K562 (cell line): ENCODE measurements around the gene CBX4. TPM values are rescaled to one million over a fixed set of nuclear protein-coding genes. Genes with fewer than 3 reads are reported as not detected.

Experiments used
- GTF2A2 ChIP-seq: IDR thresholded peaks from 2 replicates; pipeline ENCODE4 v1.6.1; 2016; ENCODE audit warnings: mild to moderate bottlenecking, missing genetic modification characterization, missing compliant biosample characterization
- KDM5B ChIP-seq: fragments of 200-600 bp; sonication (generic); IDR thresholded peaks from 2 replicates; pipeline ENCODE4 v1.6.1; 2012; ENCODE audit warnings: low read depth, mild to moderate bottlenecking, moderate library complexity, low read length, control low read depth, inconsistent platforms; ENCODE audit not compliant: insufficient replicate concordance
- LCOR ChIP-seq: sonication (generic); formaldehyde crosslinking; IDR thresholded peaks from 2 replicates; pipeline ENCODE4 v1.8.0; 2022; ENCODE audit warnings: mild to moderate bottlenecking, missing genetic modification reagents
- MIER1 ChIP-seq: fragments of 450-650 bp; IDR thresholded peaks from 2 replicates; pipeline ENCODE4 v1.6.1; 2016; ENCODE audit warnings: antibody characterized with exemption, mild to moderate bottlenecking, low read depth
- PML ChIP-seq: IDR thresholded peaks from 2 replicates; pipeline ENCODE4 v1.6.1; 2012; ENCODE audit warnings: low read length, inconsistent platforms
- TCF7 ChIP-seq: sonication (generic); IDR thresholded peaks from 2 replicates; pipeline ENCODE4 v1.6.1; 2016; ENCODE audit warnings: antibody characterized with exemption, borderline replicate concordance
- U2AF1 ChIP-seq: fragments of 200-400 bp; formaldehyde crosslinking; optimal IDR thresholded peaks from 2 replicates; pipeline ENCODE3; 2017; ENCODE audit warnings: mild to moderate bottlenecking, low read depth, low read length, moderate library complexity
- ZFX ChIP-seq: sonication (generic); formaldehyde crosslinking; IDR thresholded peaks from 2 replicates; pipeline ENCODE4 v1.8.0; 2022; ENCODE audit warnings: mild to moderate bottlenecking, missing genetic modification reagents, moderate library complexity
- ZNF217 ChIP-seq: sonication (generic); formaldehyde crosslinking; IDR thresholded peaks from 2 replicates; pipeline ENCODE4 v1.8.0; 2022; ENCODE audit warnings: mild to moderate bottlenecking, missing genetic modification reagents
- ZNF3 ChIP-seq: fragments of 250-450 bp; sonication (Bioruptor Pico); IDR thresholded peaks from 2 replicates; pipeline ENCODE4 v1.5.0; 2021; ENCODE audit warnings: mild to moderate bottlenecking, moderate library complexity
- polyA plus RNA-seq, 8 experiments: library from polyadenylated mRNA; depleted of rRNA in 4 of 8; stranded (reverse) in 5 of 8; unstranded in 3 of 8; fragments of >200 nt; fragmentation: Nextera tagmentation in 2 of 8; fragmentation: Illumina TruSeq in 1 of 8; extraction: Ambion mirVana in 2 of 8; extraction: Trizol in 1 of 8; gene quantifications; 2 replicates each; pipeline versions ENCODE4 v1.2.1 to v1.2.3, GENCODE V29; 2011 to 2014; ENCODE audit warnings: inconsistent platforms in 1 of 8, missing spikeins in 1 of 8
- total RNA-seq, 7 experiments: library from RNA; depleted of rRNA in 6 of 7; stranded (reverse); fragments of >200 nt in 6 of 7; fragmentation: Illumina TruSeq in 2 of 7; extraction: Trizol in 2 of 7; gene quantifications; 2 replicates each; pipeline versions ENCODE4 v1.2.1 to v1.2.3, GENCODE V29; 2011 to 2021; ENCODE audit warnings: low replicate concordance in 1 of 7
- TF ChIP-seq, protein P1 (sequence below): fragments of 200-800 bp; sonication (Bioruptor generic); IDR thresholded peaks from 2 replicates; pipeline ENCODE4 v1.6.1; 2016; ENCODE audit warnings: missing genetic modification characterization, missing compliant biosample characterization
- TF ChIP-seq, protein P2 (sequence below): fragments of 450-650 bp; formaldehyde crosslinking; IDR thresholded peaks from 2 replicates; pipeline ENCODE4 v1.4.0; 2020; ENCODE audit warnings: mild to moderate bottlenecking, moderate library complexity
- TF ChIP-seq, protein P3 (sequence below): IDR thresholded peaks from 2 replicates; pipeline ENCODE4 v1.6.1; 2014; ENCODE audit warnings: antibody characterized with exemption
- TF ChIP-seq, protein P4 (sequence below): fragments of 450-650 bp; formaldehyde crosslinking; IDR thresholded peaks from 2 replicates; pipeline ENCODE4 v1.4.0; 2022; ENCODE audit warnings: missing genetic modification characterization
- TF ChIP-seq, protein P5 (sequence below): sonication (generic); formaldehyde crosslinking; IDR thresholded peaks from 2 replicates; pipeline ENCODE4 v1.8.0; 2022; ENCODE audit warnings: mild to moderate bottlenecking, missing genetic modification reagents

Gene CBX4
- total and polyA plus RNA-seq, 9 of the 15 experiments (the other 6 are each of a cell fraction or from before 2014, with no cell fraction given), result 0.98 to 50.5 (median 10.0) TPM

DNA sequence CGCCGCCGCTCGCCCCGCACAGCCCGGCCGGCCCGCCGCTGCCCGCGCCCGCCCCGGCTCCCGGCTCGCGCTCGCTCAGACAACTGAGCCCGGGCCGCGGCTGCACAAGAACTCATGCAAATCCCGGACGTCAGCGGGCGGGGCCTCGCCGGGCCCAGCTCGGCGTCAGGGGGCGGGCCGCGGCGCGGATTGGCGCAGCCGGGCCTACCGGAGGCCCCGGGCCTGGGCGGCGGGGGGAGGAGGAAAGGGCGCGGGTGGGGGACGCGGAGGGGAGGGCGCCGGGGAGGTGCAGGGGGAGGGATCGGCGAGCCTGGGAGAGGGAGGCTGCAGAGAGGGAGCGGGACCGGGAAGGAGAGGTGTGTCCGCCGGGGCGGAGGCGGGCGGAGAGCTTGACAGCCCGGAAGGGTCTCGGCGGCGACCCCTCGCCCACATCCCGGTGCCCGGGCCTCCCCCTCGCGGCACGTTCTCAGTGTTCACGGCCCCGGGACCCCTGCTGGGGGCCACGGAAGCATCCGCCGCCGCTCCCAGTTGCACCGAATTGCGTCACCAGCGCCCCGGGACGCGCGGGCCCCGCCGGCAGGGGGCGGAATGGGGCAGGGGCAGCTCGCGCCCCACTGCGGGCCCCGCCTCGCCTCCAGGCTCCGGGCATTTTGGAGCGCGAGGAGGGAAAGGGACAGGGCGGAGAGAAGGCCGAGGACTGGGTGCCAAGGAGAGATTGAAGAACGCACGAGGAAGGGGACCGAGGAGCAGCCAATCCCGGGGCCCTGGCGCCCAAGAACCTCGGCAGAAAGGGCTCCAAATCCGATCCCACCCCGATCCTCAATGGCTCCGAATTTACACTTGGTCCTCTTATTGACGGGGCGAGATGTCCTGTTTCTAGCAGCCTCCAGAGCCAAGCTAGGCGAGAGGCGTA, at the start of gene CBX4 (continued):
- TF ChIP-seq, protein P1, sequence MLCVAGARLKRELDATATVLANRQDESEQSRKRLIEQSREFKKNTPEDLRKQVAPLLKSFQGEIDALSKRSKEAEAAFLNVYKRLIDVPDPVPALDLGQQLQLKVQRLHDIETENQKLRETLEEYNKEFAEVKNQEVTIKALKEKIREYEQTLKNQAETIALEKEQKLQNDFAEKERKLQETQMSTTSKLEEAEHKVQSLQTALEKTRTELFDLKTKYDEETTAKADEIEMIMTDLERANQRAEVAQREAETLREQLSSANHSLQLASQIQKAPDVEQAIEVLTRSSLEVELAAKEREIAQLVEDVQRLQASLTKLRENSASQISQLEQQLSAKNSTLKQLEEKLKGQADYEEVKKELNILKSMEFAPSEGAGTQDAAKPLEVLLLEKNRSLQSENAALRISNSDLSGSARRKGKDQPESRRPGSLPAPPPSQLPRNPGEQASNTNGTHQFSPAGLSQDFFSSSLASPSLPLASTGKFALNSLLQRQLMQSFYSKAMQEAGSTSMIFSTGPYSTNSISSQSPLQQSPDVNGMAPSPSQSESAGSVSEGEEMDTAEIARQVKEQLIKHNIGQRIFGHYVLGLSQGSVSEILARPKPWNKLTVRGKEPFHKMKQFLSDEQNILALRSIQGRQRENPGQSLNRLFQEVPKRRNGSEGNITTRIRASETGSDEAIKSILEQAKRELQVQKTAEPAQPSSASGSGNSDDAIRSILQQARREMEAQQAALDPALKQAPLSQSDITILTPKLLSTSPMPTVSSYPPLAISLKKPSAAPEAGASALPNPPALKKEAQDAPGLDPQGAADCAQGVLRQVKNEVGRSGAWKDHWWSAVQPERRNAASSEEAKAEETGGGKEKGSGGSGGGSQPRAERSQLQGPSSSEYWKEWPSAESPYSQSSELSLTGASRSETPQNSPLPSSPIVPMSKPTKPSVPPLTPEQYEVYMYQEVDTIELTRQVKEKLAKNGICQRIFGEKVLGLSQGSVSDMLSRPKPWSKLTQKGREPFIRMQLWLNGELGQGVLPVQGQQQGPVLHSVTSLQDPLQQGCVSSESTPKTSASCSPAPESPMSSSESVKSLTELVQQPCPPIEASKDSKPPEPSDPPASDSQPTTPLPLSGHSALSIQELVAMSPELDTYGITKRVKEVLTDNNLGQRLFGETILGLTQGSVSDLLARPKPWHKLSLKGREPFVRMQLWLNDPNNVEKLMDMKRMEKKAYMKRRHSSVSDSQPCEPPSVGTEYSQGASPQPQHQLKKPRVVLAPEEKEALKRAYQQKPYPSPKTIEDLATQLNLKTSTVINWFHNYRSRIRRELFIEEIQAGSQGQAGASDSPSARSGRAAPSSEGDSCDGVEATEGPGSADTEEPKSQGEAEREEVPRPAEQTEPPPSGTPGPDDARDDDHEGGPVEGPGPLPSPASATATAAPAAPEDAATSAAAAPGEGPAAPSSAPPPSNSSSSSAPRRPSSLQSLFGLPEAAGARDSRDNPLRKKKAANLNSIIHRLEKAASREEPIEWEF (CRISPR knock-in tag), result no peak
- TF ChIP-seq ZNF3 (CRISPR knock-in tag) (no peak), LCOR (CRISPR knock-in tag) (no peak), GTF2A2 (tag) (no peak), PML (no peak), TCF7 (no peak), KDM5B (peak; percentile 60), MIER1 (no peak), U2AF1 (peak; percentile 90), ZFX (peak; percentile 92), ZNF217 (CRISPR knock-in tag) (no peak)
- TF ChIP-seq, protein P2, sequence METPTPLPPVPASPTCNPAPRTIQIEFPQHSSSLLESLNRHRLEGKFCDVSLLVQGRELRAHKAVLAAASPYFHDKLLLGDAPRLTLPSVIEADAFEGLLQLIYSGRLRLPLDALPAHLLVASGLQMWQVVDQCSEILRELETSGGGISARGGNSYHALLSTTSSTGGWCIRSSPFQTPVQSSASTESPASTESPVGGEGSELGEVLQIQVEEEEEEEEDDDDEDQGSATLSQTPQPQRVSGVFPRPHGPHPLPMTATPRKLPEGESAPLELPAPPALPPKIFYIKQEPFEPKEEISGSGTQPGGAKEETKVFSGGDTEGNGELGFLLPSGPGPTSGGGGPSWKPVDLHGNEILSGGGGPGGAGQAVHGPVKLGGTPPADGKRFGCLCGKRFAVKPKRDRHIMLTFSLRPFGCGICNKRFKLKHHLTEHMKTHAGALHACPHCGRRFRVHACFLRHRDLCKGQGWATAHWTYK (CRISPR knock-in tag), result peak; percentile 92
- TF ChIP-seq, protein P3, sequence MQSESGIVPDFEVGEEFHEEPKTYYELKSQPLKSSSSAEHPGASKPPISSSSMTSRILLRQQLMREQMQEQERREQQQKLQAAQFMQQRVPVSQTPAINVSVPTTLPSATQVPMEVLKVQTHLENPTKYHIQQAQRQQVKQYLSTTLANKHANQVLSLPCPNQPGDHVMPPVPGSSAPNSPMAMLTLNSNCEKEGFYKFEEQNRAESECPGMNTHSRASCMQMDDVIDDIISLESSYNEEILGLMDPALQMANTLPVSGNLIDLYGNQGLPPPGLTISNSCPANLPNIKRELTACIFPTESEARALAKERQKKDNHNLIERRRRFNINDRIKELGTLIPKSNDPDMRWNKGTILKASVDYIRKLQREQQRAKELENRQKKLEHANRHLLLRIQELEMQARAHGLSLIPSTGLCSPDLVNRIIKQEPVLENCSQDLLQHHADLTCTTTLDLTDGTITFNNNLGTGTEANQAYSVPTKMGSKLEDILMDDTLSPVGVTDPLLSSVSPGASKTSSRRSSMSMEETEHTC, result no peak
- TF ChIP-seq, protein P4, sequence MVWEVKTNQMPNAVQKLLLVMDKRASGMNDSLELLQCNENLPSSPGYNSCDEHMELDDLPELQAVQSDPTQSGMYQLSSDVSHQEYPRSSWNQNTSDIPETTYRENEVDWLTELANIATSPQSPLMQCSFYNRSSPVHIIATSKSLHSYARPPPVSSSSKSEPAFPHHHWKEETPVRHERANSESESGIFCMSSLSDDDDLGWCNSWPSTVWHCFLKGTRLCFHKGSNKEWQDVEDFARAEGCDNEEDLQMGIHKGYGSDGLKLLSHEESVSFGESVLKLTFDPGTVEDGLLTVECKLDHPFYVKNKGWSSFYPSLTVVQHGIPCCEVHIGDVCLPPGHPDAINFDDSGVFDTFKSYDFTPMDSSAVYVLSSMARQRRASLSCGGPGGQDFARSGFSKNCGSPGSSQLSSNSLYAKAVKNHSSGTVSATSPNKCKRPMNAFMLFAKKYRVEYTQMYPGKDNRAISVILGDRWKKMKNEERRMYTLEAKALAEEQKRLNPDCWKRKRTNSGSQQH, result peak; percentile 25; the same call in 1 of the 2 replicates
- TF ChIP-seq, protein P5, sequence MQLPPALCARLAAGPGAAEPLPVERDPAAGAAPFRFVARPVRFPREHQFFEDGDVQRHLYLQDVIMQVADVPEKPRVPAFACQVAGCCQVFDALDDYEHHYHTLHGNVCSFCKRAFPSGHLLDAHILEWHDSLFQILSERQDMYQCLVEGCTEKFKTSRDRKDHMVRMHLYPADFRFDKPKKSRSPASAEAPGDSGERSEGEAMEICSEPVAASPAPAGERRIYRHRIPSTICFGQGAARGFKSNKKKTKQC (CRISPR knock-in tag), result 0 out of 2 replicates have a peak, but pooled peaks have one; percentile 41
